ENCODE measurements around the gene NINJ1.
"Not testable (repeated sequence)": the region's sequence is repeated elsewhere in the genome, so short reads cannot be mapped to it uniquely, and the experiment has no call there.

NINJ1 gene

GRCh38 chr9:93118863-93119702, 15.0 kb downstream of the NINJ1 start:
- no peak overlapping the region for H3K4me3 ChIP-seq (ENCODE audit: low read length)
- WGBS (ENCODE audit: insufficient coverage, insufficient read length), result no CpG with 5 or more reads among the region's 12 CpGs
- no peaks in the 10 kb centered on the region for H3K27me3 ChIP-seq (ENCODE audit: control insufficient read depth, insufficient read depth, low read length)
- H3K27ac ChIP-seq (ENCODE audit: low read length), result no peak overlapping the region
- DNase-seq (ENCODE audit: low read depth, low spot score), result no peak
- H3K4me1 ChIP-seq (ENCODE audit: control insufficient read depth, insufficient read depth, low read length), result peaks cover 8% of the 10 kb centered on the region
- H3K36me3 ChIP-seq (ENCODE audit: control insufficient read depth, insufficient read depth, low read length), result 0 out of 2 replicates have a peak, but pooled peaks cover 5% of the 10 kb centered on the region
- no peaks in the 10 kb centered on the region for H3K9me3 ChIP-seq (ENCODE audit: control insufficient read depth, insufficient read depth, low read length)

- WGBS (ENCODE audit: insufficient coverage, insufficient read length), result 100% methylated on average over 4 of the region's 12 CpGs
- Histone ChIP-seq H3K27ac (ENCODE audit: low read length) (no peak overlapping the region), H3K4me1 (ENCODE audit: control insufficient read depth, insufficient read depth, low read length) (peaks cover 8% of the 10 kb centered on the region), H3K9me3 (ENCODE audit: control insufficient read depth, insufficient read depth, low read length) (no peaks in the 10 kb centered on the region), H3K27me3 (ENCODE audit: control insufficient read depth, insufficient read depth, low read length) (no peaks in the 10 kb centered on the region), H3K4me3 (ENCODE audit: low read length) (no peak overlapping the region), H3K36me3 (ENCODE audit: control insufficient read depth, insufficient read depth, low read length) (0 out of 2 replicates have a peak, but pooled peaks cover 2% of the 10 kb centered on the region)
- DNase-seq (ENCODE audit: low read depth, low spot score), result no peak
Measured at GRCh38 chr9:93117924-93118862, 15.9 kb downstream of the NINJ1 start.

- H3K9me3 ChIP-seq (ENCODE audit: control insufficient read depth, insufficient read depth, low read length); H3K36me3 ChIP-seq (ENCODE audit: control insufficient read depth, insufficient read depth, low read length); DNase-seq (ENCODE audit: low read depth, low spot score); H3K4me3 ChIP-seq (ENCODE audit: low read length); H3K27ac ChIP-seq (ENCODE audit: low read length); H3K27me3 ChIP-seq (ENCODE audit: control insufficient read depth, insufficient read depth, low read length); H3K4me1 ChIP-seq (ENCODE audit: control insufficient read depth, insufficient read depth, low read length): not testable (repeated sequence)
- no CpG with 5 or more reads among the region's 9 CpGs for WGBS (ENCODE audit: insufficient coverage, insufficient read length)
Measured at GRCh38 chr9:93117521-93117920, 16.5 kb downstream of the NINJ1 start.

- no peak for DNase-seq (ENCODE audit: low read depth, low spot score)
- no peak overlapping the region for H3K4me3 ChIP-seq (ENCODE audit: low read length)
- H3K27ac ChIP-seq (ENCODE audit: low read length), result no peak overlapping the region
Measured at GRCh38 chr9:93116072-93116961, 17.7 kb downstream of the NINJ1 start.

GRCh38 chr9:93115486-93116071, 18.5 kb downstream of the NINJ1 start:
- Histone ChIP-seq H3K36me3 (ENCODE audit: control insufficient read depth, insufficient read depth, low read length) (0 out of 2 replicates have a peak, but pooled peaks cover 2% of the 10 kb centered on the region), H3K27me3 (ENCODE audit: control insufficient read depth, insufficient read depth, low read length) (no peaks in the 10 kb centered on the region), H3K27ac (ENCODE audit: low read length) (no peak overlapping the region), H3K4me1 (ENCODE audit: control insufficient read depth, insufficient read depth, low read length) (peaks cover 8% of the 10 kb centered on the region), H3K9me3 (ENCODE audit: control insufficient read depth, insufficient read depth, low read length) (no peaks in the 10 kb centered on the region), H3K4me3 (ENCODE audit: low read length) (no peak overlapping the region)
- 100% methylated on average over 3 of the region's 3 CpGs for WGBS (ENCODE audit: insufficient coverage, insufficient read length)
- no peak for DNase-seq (ENCODE audit: low read depth, low spot score)

More at GRCh38 chr9:93116072-93116961, 17.7 kb downstream of the NINJ1 start:
- no peaks in the 10 kb centered on the region for H3K9me3 ChIP-seq (ENCODE audit: control insufficient read depth, insufficient read depth, low read length)
- no peaks in the 10 kb centered on the region for H3K27me3 ChIP-seq (ENCODE audit: control insufficient read depth, insufficient read depth, low read length)
- H3K36me3 ChIP-seq (ENCODE audit: control insufficient read depth, insufficient read depth, low read length), result 0 out of 2 replicates have a peak, but pooled peaks cover 2% of the 10 kb centered on the region
- peaks cover 8% of the 10 kb centered on the region for H3K4me1 ChIP-seq (ENCODE audit: control insufficient read depth, insufficient read depth, low read length)
- no CpG with 5 or more reads among the region's 17 CpGs for WGBS (ENCODE audit: insufficient coverage, insufficient read length)

GRCh38 chr9:93114984-93115335, 19.1 kb downstream of the NINJ1 start:
- peaks cover 8% of the 10 kb centered on the region for H3K4me1 ChIP-seq (ENCODE audit: control insufficient read depth, insufficient read depth, low read length)
- DNase-seq (ENCODE audit: low read depth, low spot score), result no peak
- 0 out of 2 replicates have a peak, but pooled peaks cover 2% of the 10 kb centered on the region for H3K36me3 ChIP-seq (ENCODE audit: control insufficient read depth, insufficient read depth, low read length)
- no CpG with 5 or more reads among the region's 5 CpGs for WGBS (ENCODE audit: insufficient coverage, insufficient read length)
- no peaks in the 10 kb centered on the region for H3K27me3 ChIP-seq (ENCODE audit: control insufficient read depth, insufficient read depth, low read length)
- no peak overlapping the region for H3K4me3 ChIP-seq (ENCODE audit: low read length)
- H3K9me3 ChIP-seq (ENCODE audit: control insufficient read depth, insufficient read depth, low read length), result no peaks in the 10 kb centered on the region
- H3K27ac ChIP-seq (ENCODE audit: low read length), result no peak overlapping the region

- H3K9me3 ChIP-seq (ENCODE audit: control insufficient read depth, insufficient read depth, low read length), result no peaks in the 10 kb centered on the region
- H3K4me1 ChIP-seq (ENCODE audit: control insufficient read depth, insufficient read depth, low read length), result peaks cover 8% of the 10 kb centered on the region
- no CpG with 5 or more reads among the region's 17 CpGs for WGBS (ENCODE audit: insufficient coverage, insufficient read length)
- no peaks in the 10 kb centered on the region for H3K27me3 ChIP-seq (ENCODE audit: control insufficient read depth, insufficient read depth, low read length)
- no peak overlapping the region for H3K4me3 ChIP-seq (ENCODE audit: low read length)
- H3K36me3 ChIP-seq (ENCODE audit: control insufficient read depth, insufficient read depth, low read length), result 0 out of 2 replicates have a peak, but pooled peaks cover 2% of the 10 kb centered on the region
- DNase-seq (ENCODE audit: low read depth, low spot score), result no peak
- no peak overlapping the region for H3K27ac ChIP-seq (ENCODE audit: low read length)
Measured at GRCh38 chr9:93114169-93114983, 19.7 kb downstream of the NINJ1 start.

- H3K4me1 ChIP-seq (ENCODE audit: control insufficient read depth, insufficient read depth, low read length), result peaks cover 8% of the 10 kb centered on the region
- H3K9me3 ChIP-seq (ENCODE audit: control insufficient read depth, insufficient read depth, low read length), result no peaks in the 10 kb centered on the region
- WGBS (ENCODE audit: insufficient coverage, insufficient read length), result no CpG with 5 or more reads among the region's 13 CpGs
- H3K27me3 ChIP-seq (ENCODE audit: control insufficient read depth, insufficient read depth, low read length), result no peaks in the 10 kb centered on the region
- no peak overlapping the region for H3K27ac ChIP-seq (ENCODE audit: low read length)
- 0 out of 2 replicates have a peak, but pooled peaks cover 2% of the 10 kb centered on the region for H3K36me3 ChIP-seq (ENCODE audit: control insufficient read depth, insufficient read depth, low read length)
- DNase-seq (ENCODE audit: low read depth, low spot score), result no peak
- H3K4me3 ChIP-seq (ENCODE audit: low read length), result no peak overlapping the region
Measured at GRCh38 chr9:93112864-93113389, 21.1 kb downstream of the NINJ1 start.

All from iPS DF 6.9 (cell line).